UCSD-AML1 (cell line): ENCODE results near the gene ITGAX.
"Not testable (repeated sequence)": the region's sequence is repeated elsewhere in the genome, so short reads cannot be mapped to it uniquely, and the experiment has no call there.

Source experiments
- DNase-seq: peaks from one replicate; lab custom pipeline; 2025; ENCODE audit not compliant: unreplicated experiment; lab: John Stamatoyannopoulos, UW

The ITGAX gene

DNA sequence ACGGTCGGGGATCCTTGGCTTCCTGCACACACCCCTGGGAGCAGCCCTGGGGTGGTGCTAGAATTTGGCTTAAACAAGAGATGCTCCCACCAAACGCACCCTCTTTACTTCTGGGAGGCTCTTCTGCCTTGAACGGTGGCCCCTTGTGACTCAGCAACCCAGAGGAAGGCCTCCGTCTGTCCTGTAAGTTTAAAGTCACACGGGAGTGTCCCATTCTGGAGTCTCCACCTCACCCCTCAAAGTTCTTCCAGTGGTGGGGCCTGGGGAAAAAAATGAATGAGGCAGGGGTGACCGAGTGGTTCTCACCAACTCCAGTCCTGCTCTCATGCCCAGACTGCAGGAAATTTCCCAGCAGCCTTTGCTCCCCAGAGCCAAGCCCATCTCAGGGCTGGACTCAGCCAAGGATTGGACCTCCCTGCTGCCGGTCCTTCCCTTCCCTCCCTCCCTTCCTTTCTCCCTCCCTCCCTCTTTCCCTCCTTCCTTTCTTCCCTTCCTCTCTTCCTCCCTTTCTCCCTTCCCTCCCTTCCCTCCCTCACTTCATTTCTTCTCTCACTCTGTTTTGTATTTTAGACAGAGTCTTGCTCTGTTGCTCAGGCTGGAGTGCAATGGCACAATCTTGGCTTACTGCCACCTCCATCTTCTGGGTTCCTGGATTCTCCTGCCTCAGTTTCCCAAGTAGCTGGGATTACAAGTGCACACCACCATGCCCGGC is 49.5 kb downstream of the ITGAX start:
- DNase-seq: no peak

DNA sequence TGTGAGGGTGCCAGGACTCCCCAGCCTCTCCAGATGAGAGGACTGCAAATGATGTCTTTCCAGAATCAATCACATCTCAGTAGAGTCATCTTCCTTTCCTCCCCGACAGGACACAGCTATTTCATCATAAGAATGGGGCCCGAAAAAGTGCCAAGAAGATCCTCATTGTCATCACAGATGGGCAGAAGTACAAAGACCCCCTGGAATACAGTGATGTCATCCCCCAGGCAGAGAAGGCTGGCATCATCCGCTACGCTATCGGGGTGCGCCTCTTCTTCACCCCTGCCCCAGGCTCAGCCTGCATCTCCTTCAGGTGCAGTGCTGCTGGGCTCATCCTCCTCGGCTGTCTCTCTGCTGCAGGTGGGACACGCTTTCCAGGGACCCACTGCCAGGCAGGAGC is 52.4 kb downstream of the ITGAX start:
- DNase-seq: no peak

DNA sequence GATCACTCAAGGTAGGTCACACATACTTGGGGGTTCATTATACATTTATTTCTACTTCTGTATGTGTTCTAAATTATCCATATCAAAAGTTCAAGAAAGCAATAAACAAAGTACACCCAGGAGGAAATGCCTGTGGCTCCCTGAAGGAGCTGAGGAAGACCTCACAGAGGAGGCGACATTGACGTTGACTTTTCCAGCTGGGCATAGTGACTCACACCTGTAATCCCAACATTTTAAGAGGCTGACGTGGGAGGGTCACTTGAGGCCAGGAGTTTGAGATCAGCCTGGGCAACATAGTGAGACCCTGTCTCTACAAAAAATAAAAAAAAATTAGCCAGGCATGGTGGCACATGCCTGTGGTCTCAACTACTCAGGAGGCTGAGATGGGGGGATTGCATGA is 54.5 kb downstream of the ITGAX start:
- no peak for DNase-seq

DNA sequence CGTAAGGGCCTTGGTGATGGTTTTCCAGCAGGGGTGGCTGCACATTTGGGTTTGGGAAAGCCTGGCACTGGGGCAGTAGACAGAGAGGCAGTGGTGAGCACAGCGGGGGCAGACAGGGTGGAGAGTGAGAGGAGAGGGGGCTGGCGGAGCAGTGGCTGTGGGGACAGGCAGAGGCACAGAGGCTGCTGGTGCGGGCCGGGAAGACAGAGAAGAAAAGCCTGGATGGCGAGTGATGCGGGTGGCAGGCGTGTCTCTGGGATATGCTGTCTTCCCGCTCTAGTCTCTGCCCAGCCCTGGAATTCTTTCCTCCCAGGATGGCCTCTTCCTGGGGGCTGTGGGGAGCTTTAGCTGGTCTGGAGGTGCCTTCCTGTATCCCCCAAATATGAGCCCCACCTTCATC is 55.1 kb downstream of the ITGAX start:
- no peak for DNase-seq

DNA sequence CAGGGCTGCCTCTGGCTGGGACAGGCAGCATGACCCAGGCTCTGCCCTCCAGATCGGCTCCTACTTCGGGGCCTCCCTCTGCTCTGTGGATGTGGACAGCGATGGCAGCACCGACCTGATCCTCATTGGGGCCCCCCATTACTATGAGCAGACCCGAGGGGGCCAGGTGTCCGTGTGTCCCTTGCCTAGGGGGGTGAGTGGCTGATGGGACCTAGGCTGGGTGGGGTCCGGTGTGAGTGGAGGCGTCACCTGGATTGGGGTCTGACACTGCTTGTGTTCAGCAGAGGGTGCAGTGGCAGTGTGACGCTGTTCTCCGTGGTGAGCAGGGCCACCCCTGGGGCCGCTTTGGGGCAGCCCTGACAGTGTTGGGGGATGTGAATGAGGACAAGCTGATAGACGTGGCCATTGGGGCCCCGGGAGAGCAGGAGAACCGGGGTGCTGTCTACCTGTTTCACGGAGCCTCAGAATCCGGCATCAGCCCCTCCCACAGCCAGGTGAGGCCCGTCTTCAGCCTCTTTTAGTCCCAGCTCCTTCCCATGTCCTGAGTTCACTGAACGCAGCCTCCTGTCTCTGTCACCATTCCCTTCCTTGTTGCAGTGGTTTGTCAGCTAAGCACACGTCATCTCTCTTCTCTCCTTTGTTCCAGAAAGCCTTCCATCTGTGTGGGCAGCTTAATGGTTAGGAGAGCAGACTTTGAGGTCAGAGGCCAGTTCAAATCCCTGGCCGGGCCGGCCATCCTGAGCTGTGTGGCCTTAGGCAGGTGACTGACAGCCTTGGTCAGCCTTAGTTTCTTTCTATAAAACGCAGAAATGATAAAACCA is 56.3 kb downstream of the ITGAX start:
- no peak for DNase-seq

DNA sequence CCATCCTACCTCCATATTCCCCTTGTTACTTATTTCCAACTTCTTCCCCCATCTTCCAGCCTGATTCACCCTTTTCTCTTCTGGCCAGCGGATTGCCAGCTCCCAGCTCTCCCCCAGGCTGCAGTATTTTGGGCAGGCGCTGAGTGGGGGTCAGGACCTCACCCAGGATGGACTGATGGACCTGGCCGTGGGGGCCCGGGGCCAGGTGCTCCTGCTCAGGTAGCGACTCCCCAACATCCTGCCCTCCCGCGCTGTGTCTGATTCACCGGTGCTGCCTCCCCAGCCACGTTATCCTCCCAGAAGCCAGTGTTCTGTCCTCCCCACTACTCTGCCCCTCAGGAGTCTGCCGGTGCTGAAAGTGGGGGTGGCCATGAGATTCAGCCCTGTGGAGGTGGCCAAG is 57.8 kb downstream of the ITGAX start:
- DNase-seq: no peak

DNA sequence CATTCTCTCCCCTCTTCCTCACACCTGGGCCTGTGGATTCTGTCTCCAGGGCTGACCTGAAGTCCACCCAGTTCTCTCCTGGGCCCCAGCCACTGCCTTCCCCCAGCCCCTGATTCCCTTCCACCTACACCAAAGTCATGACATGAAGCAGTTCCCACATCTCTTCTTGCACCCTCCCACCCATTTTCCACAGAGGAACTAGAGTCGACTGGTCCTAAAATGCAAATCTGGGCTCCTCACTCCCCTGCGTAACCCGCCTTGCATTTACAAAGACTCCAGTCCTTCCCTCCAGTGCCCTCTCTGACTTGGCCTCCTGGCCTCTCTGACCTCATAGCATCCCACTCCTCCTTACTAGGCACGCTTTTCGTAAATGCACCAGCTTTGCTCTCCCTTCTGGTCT is 58.4 kb downstream of the ITGAX start:
- no peak for DNase-seq

DNA sequence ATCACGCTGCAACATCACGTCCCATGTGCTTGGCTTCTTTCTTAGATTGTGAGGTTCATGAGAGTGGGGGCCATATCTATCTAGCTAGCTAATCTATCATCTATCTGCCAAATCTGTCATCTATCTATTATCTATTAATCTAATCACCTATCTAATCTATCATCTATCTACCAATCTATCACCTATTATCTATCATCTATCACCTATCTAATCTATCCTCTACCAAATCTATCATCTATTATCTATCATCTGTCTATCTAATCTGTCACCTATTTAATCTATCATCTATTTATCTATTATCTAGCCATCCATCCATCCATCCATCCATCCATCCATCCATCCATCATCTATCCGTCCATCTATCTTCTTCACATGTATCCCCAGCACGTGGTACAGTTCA is 59.0 kb downstream of the ITGAX start:
- DNase-seq: no peak

DNA sequence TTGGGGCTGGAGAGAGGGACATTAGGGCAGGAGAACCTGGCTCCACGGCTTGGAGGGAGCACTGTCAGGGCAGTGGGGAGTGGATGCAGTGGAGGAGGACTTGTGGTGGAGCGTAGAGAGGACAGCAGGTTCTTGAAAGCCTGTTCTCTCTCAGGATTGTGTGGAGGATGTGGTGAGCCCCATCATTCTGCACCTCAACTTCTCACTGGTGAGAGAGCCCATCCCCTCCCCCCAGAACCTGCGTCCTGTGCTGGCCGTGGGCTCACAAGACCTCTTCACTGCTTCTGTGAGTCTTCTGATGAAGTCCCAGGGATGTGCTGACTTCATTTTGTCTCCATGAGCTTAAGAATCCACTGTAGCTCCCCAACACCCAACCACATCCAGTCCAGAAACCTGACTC is 59.7 kb downstream of the ITGAX start:
- DNase-seq: no peak

DNA sequence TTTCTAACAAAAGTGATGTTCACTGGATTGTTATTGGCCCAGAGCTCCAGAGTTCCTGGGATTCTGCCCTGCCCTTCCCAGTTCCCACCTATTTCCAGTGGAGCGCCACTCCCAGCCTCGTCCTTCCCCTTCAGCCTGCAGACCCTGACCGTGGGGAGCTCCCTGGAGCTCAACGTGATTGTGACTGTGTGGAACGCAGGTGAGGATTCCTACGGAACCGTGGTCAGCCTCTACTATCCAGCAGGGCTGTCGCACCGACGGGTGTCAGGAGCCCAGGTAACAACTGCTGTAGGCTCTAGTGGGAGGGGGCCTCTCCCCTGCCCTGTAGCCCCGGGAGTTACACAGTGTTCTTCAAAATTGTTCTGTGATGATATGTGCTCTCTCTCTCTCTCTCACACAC is 61.4 kb downstream of the ITGAX start:
- no peak for DNase-seq

DNA sequence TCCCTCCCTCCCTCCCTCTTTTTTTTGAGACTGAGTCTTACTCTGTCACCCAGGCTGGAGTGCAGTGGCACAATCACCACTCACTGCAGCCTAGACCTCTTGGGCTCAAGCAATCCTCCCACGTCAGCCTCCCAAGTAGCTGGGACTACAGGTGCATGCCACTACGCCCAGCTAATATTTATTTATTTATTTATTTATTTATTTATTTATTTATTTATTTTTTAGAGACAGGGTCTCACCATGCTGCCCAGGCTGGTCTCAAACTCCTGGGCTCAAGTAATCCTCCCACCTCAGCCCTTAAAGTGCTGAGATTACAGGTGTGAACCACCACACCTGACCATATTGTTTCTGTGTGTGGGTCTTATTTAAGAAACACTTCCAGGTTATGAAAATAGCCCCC is 62.1 kb downstream of the ITGAX start:
- DNase-seq: not testable (repeated sequence)

DNA sequence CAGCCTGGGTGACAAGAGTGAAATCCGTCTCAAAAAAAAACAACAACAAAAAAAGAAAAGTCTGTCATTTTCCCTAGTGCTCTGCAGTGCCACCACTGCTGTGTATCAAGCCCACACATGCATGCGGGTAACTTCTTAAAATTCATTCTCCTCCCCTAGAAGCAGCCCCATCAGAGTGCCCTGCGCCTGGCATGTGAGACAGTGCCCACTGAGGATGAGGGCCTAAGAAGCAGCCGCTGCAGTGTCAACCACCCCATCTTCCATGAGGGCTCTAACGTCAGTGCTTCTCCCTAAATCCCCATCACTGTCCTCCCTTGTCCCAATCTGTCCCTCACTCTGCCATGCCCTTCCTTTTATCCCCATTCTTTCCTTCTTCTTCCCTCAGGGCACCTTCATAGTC is 62.9 kb downstream of the ITGAX start:
- no peak for DNase-seq

DNA sequence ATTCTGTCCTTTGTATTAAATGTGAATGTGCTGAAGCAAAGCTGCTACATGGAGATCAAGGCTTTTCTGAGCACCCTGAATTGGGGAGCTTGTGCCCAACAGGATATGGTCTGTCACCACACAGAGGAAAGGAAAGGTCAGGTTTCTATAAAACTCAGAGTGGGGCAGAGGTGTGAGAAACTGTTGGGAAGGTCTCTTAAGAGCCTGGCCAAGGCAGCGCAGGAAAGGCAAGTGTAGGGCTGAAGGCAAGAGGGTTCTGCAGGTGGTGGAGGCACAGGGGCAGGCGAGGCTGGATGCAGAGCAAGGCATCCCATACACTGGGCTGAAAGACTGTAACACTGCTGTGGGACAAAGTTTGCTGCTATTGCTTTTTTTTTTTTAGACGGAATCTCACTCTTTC is 65.1 kb downstream of the ITGAX start:
- no peak for DNase-seq

DNA sequence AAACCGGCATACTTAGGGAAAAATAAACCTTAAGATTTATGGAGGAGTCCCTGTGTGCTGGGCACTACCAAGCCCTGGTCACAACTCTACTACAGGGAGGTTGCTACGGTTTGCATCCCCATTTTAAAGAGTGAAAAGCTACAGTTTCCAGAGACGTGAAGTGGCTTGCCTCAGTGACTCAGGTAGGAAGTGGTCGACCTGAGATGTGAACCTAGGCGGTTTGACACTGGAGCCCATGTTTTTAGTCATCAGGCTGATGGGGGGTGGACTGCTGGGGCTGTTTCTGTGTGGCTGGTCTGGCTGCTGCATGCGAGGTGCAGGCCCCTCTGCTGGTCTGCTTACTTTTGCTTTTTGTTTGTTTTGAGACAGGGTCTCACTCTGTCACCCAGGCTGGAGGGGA is 66.6 kb downstream of the ITGAX start:
- no peak for DNase-seq

DNA sequence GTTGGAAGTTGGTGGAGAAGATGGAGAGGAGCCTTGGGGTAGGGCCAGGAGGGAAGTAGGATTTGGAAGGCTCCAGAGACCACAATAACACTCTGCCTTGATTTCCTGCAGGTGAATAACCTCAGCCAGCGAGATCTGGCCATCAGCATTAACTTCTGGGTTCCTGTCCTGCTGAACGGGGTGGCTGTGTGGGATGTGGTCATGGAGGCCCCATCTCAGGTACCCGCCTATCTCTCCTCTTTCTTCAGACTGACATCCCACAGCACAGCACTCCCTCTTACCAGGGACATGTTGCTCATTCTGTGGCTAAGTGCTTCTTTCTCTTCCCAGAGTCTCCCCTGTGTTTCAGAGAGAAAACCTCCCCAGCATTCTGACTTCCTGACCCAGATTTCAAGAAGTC is 68.3 kb downstream of the ITGAX start:
- DNase-seq: no peak

DNA sequence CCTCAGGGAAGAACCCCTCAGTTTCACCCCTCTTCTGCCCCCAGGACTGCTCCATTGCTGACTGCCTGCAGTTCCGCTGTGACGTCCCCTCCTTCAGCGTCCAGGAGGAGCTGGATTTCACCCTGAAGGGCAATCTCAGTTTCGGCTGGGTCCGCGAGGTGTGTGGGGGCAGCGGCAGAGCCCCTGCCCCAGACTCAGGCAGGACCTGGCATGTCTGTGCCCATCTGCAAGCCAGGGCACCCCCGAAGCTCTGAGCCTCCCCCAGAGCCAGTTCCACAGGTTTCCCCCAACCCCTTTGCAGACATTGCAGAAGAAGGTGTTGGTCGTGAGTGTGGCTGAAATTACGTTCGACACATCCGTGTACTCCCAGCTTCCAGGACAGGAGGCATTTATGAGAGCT is 68.8 kb downstream of the ITGAX start:
- no peak for DNase-seq

DNA sequence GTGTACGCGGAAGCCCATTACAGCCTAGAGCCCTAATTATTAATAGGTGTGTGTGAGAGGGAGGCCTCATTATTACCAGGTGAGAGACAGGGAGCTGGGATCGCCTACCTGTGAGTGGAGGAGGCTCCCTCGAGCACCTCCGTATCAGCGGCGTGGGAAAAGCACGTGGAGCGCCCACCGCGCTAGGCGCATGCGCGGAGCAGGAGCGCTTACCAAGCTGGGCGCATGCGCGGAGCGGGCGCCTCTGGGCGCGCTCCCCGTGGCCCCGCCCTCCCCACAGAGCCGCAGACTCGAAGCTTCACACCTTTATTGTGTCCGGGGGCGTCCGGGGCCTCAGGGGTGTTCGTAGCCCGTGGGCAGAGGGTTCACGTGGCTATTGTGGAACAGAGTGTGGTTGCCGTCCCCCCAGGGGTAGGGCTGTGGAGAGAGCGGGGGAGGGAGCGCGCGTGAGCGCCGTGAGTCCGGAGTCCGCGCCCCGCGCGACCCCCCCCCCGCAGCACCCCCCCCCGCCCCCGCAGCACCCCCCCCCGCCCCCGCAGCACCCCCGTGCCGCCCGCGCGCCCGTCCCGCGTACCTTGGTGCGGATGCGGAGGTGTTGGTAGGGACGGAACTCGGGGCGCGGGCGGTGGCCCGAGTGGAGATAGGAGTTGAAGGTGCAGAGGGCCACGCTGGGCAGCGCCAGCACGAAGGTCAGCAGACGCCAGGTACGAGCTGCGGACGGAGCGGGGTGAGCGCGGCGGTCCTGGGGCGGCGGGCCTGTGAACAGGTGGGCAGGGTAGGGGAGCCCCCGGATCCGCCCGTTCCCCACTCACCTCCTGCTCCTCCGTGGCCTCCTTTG is 72.7 kb downstream of the ITGAX start:
- no peak for DNase-seq

DNA sequence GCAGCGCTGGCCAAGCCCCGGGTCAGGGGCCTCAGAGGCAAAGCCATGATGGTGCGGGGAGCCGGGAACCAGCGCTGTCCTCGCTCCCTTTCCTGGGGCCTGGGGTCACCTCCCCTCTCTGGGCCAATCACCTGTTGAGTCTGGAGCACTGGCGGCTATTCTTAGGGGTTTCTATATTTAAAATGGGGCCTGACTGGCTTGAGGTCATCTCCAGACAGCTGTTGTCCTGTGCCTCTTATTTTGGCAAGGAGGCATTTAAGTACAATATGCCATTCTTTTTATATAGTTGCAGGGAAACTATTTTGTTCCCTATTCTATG is 73.3 kb downstream of the ITGAX start, which contains the start of gene COX6A2:
Gene COX6A2 (minus strand): TSS at position 82 of the 319 bp plus-strand sequence. CDS start 35 bp downstream, at position 47.
- DNase-seq: no peak

DNA sequence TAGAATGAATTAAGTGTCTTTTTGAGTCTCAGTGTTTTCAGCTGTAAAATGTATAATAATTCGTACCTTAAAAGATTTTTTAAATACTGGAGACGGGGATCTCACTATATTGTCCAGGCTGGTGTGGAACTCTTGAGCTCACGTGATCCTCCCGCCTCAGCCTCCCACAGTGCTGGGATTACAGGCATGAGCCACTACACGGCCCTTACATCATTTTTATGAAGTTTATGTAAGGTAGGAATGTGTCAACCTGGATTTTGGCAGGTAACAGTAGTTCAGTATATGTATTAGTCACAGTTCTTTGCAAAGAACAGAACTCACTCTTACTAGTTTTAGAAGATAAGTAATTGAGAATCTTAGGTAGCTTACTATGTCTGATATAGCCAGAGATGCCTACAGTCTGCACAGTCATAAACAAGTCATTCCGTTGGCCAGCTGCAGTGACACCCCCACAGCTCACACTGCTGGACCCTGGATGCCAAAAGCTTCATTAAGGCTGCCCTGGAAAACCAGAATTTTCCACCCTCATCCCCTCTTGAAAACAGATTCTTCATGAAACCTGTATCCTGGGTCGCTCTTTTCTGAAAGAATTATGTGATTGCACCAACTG is 73.8 kb downstream of the ITGAX start:
- no peak for DNase-seq

DNA sequence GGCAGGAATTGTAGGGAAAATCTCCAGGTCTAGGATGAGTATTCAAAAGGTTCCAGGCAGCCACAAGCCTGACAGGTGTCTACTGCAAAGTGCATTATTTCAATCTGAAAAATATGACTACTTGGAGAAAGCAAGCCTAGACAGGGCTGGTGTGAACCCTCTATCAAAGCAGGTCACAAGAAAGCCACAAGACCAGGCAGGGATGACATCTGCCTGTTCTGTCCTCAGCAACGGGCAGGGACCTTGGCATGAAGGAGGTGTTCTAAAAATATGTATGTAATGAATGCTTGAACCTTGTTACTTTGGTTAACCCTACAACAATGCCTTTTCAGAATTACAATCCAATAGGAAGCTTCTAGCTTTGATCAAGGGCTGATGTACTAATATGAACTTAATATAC is 74.3 kb downstream of the ITGAX start:
- DNase-seq: no peak

DNA sequence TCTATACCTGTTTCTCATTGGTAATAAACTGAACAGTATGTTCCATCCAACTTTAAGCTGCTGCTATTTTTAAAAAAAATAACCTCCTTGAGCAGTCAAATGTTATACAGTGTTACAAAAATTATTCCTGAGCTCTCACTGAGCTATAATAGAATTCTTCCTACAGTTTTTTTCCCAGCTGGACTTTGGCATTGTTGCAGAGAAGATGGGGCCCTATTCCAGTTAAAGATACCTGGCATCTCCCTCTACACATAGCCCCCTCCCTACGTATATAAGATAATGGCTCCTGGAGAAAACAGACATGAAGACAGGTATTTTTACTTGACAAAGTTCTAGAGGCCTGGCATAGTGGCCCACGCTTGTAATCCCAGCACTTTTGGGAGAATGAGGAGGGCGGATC is 74.8 kb downstream of the ITGAX start:
- no peak for DNase-seq
